Measurements from ENCODE around the gene PLN.

- TF ChIP-seq YY1 (IDR thresholded peaks at IDR 0.05; ENCODE audit: insufficient read depth, insufficient read length) (no peak), SUZ12 (IDR thresholded peaks at IDR 0.05; ENCODE audit: extremely low read depth, insufficient read depth, insufficient read length) (no peak)
These were observed 36.0 kb upstream of the PLN start for GRCh38 chr6:118511930-118512715.

Data from NT2/D1 (cell line).